ENCODE results near the gene EBF4. TPM values are rescaled to one million over a fixed set of nuclear protein-coding genes. Genes with fewer than 3 reads are reported as not detected.

The EBF4 gene, protein sequence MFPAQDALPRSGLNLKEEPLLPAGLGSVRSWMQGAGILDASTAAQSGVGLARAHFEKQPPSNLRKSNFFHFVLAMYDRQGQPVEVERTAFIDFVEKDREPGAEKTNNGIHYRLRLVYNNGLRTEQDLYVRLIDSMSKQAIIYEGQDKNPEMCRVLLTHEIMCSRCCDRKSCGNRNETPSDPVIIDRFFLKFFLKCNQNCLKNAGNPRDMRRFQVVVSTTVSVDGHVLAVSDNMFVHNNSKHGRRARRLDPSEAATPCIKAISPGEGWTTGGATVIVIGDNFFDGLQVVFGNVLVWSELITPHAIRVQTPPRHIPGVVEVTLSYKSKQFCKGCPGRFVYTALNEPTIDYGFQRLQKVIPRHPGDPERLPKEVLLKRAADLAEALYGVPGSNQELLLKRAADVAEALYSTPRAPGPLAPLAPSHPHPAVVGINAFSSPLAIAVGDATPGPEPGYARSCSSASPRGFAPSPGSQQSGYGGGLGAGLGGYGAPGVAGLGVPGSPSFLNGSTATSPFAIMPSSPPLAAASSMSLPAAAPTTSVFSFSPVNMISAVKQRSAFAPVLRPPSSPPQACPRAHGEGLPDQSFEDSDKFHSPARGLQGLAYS
- 8.1 TPM in 2 replicates for polyA plus RNA-seq (2013)

DNA sequence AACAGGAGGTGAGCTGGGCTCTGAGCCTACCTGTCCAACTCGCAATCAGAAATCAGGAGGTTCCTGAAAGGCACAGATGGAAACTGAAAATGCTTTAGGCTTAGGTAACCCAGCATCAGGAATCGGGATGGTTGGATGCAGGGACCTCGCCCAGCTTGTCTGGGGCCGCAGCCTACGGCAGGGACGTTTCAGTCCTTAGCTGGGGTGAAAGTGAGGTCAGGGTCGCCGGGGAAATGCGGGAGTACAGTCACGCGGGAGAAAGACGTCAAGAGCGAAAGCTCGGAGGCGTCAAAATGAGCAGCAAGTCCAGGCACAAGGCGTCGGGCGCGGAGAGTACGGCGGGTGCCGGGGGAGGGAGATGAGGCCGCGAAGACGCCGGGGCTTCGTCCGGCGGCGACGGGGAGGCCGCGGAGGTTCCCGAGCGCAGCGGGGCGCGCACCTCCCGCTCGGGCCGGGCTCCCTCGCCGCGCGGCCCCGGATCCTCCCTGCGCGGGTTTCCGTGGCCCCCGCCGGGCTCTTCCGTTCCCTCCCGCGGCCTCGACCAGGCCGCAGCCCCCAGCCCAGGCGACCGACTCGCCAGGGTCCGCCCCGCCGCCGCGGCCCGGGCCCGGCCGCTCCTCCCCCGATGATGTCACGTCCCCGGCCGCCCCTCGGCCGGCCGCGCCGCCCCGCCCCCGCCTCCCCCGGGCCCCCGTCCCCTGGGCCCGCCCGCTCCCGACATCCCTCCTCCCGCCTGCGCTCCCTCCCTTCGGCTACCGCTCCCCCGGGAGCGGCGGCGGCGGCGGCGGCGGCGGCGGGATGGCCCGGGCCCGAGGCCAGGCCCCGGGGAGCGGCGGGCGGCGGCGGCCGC is at the start of gene EBF4:
Gene EBF4 (plus strand): TSS at position 745 of the 850 bp plus-strand sequence. CDS start 866 bp downstream, outside the sequence.
- Histone ChIP-seq H3K14ac (ENCODE audit: low read length) (peak within 1 kb of the TSS; percentile 13), H3K4me2 (ENCODE audit: low read length) (peak within 1 kb of the TSS; percentile 58)

DNA sequence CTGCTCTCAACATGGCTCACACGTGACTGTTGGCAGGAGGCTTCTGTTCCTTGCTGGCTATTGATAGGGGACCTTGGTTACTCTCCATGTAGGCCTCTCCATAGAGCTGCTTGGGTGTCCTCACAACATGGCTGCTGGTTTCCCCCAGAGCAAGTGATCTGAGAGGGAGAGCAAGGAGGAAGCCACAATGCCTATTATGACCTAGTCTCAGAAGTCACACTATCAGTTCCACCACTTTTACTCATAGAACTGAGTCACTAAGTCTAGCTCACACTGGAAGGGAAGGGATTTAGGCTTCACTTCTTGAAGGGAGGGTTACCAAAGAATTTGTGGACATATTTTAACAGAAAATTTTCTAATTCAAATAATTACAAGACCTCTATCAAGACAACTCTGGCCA is 48.9 kb upstream of the EBF4 start:
- Histone ChIP-seq H2AFZ (ENCODE audit: insufficient read depth, low read length, poor library complexity) (no peak overlapping the region), H3K23ac (ENCODE audit: low read length) (no peak overlapping the region), H3K79me2 (ENCODE audit: control insufficient read depth, insufficient read depth, low read length, poor library complexity) (no peaks in the 10 kb centered on the region), H3K79me1 (ENCODE audit: low read length) (no peaks in the 10 kb centered on the region), H2BK12ac (ENCODE audit: low read length) (no peak overlapping the region), H3K9me3 (ENCODE audit: insufficient read depth, low read depth, low read length) (no peaks in the 10 kb centered on the region), H3K9ac (ENCODE audit: low read length) (no peak overlapping the region), H3K18ac (ENCODE audit: low read length) (no peak overlapping the region), H3K36me3 (ENCODE audit: control insufficient read depth in 1 of 2, insufficient read depth in 2 of 2, low read length in 2 of 2) (no peaks in the 10 kb centered on the region), H4K8ac (ENCODE audit: low read depth, low read length) (no peak overlapping the region), H3K27me3 (ENCODE audit: insufficient read depth, low read length) (no peaks in the 10 kb centered on the region), H3K4me1 (ENCODE audit: control insufficient read depth in 1 of 2, insufficient read depth in 2 of 2, low read length in 2 of 2) (no peaks in the 10 kb centered on the region), H3K4me2 (ENCODE audit: low read length) (no peak overlapping the region), H2BK5ac (ENCODE audit: low read depth, low read length, poor library complexity) (no peak overlapping the region), H4K91ac (ENCODE audit: low read depth, low read length) (no peak overlapping the region), H3K27ac (ENCODE audit: low read depth, low read length) (no peak overlapping the region), H3K14ac (ENCODE audit: low read length) (no peak overlapping the region), H2BK120ac (ENCODE audit: insufficient read depth, low read length, poor library complexity) (no peak overlapping the region), H3K4ac (ENCODE audit: low read depth, low read length) (no peak overlapping the region), H2AK5ac (ENCODE audit: low read length) (no peak overlapping the region), H3K4me3 (ENCODE audit: low read depth, low read length) (no peak overlapping the region), H4K12ac (ENCODE audit: low read depth, low read length) (no peak overlapping the region)
- no peak for DNase-seq
- no CpG with 5 or more reads among the region's 1 CpG for WGBS (ENCODE audit: extremely low coverage, insufficient coverage, insufficient read length)

More for the DNA sequence above, at the start of gene EBF4:
- Histone ChIP-seq H2AK5ac (ENCODE audit: low read length) (no peak within 1 kb of the TSS), H3K27me3 (ENCODE audit: insufficient read depth, low read length) (peaks cover 71% of the 10 kb centered on the region), H4K8ac (ENCODE audit: low read depth, low read length) (peak within 1 kb of the TSS; percentile 65), H2AFZ (ENCODE audit: insufficient read depth, low read length, poor library complexity) (peak within 1 kb of the TSS; percentile 61), H3K9ac (ENCODE audit: low read length) (no peak within 1 kb of the TSS), H3K4ac (ENCODE audit: low read depth, low read length) (no peak within 1 kb of the TSS), H2BK5ac (ENCODE audit: low read depth, low read length, poor library complexity) (no peak within 1 kb of the TSS), H3K36me3 (ENCODE audit: control insufficient read depth in 1 of 2, insufficient read depth in 2 of 2, low read length in 2 of 2) (no peaks in the 10 kb centered on the region), H2BK120ac (ENCODE audit: insufficient read depth, low read length, poor library complexity) (peak within 1 kb of the TSS; percentile 6), H3K79me2 (ENCODE audit: control insufficient read depth, insufficient read depth, low read length, poor library complexity) (no peaks in the 10 kb centered on the region), H3K23ac (ENCODE audit: low read length) (no peak within 1 kb of the TSS), H2BK12ac (ENCODE audit: low read length) (no peak within 1 kb of the TSS), H3K4me3 (ENCODE audit: low read depth, low read length) (peak within 1 kb of the TSS; percentile 67), H3K79me1 (ENCODE audit: low read length) (no peaks in the 10 kb centered on the region), H4K12ac (ENCODE audit: low read depth, low read length) (peak within 1 kb of the TSS; percentile 37), H3K9me3 (ENCODE audit: insufficient read depth, low read depth, low read length) (peaks cover 9% of the 10 kb centered on the region), H3K4me1 (ENCODE audit: control insufficient read depth in 1 of 2, insufficient read depth in 2 of 2, low read length in 2 of 2) (peaks cover 7 to 10% of the 10 kb centered on the region in 2 experiments), H4K91ac (ENCODE audit: low read depth, low read length) (no peak within 1 kb of the TSS), H3K27ac (ENCODE audit: low read depth, low read length) (no peak within 1 kb of the TSS), H3K18ac (ENCODE audit: low read length) (peak within 1 kb of the TSS; percentile 27)
- no CpG with 5 or more reads among the region's 106 CpGs for WGBS (ENCODE audit: extremely low coverage, insufficient coverage, insufficient read length)
- DNase-seq: peak in 1 of 2 donors; percentile 18

- Histone ChIP-seq H2BK120ac (ENCODE audit: insufficient read depth, low read length, poor library complexity) (peak within 1 kb of the TSS; percentile 95), H3K4me1 (ENCODE audit: control insufficient read depth in 1 of 2, insufficient read depth in 2 of 2, low read length in 2 of 2) (peaks cover 0 to 6% of the 10 kb centered on the region in 2 experiments), H3K9me3 (ENCODE audit: insufficient read depth, low read depth, low read length) (no peaks in the 10 kb centered on the region), H2BK12ac (ENCODE audit: low read length) (no peak within 1 kb of the TSS), H2AK5ac (ENCODE audit: low read length) (peak within 1 kb of the TSS; percentile 97), H3K14ac (ENCODE audit: low read length) (peak within 1 kb of the TSS; percentile 100), H3K79me1 (ENCODE audit: low read length) (peaks cover 12% of the 10 kb centered on the region), H3K4me2 (ENCODE audit: low read length) (peak within 1 kb of the TSS; percentile 93), H3K27me3 (ENCODE audit: insufficient read depth, low read length) (no peaks in the 10 kb centered on the region), H3K79me2 (ENCODE audit: control insufficient read depth, insufficient read depth, low read length, poor library complexity) (peaks cover 18% of the 10 kb centered on the region), H3K27ac (ENCODE audit: low read depth, low read length) (peak within 1 kb of the TSS; percentile 88), H3K9ac (ENCODE audit: low read length) (peak within 1 kb of the TSS; percentile 93), H3K36me3 (ENCODE audit: control insufficient read depth in 1 of 2, insufficient read depth in 2 of 2, low read length in 2 of 2) (peaks cover 33 to 34% of the 10 kb centered on the region in 2 experiments), H3K23ac (ENCODE audit: low read length) (no peak within 1 kb of the TSS), H2BK5ac (ENCODE audit: low read depth, low read length, poor library complexity) (peak within 1 kb of the TSS; percentile 94), H3K4me3 (ENCODE audit: low read depth, low read length) (peak within 1 kb of the TSS; percentile 94), H4K8ac (ENCODE audit: low read depth, low read length) (peak within 1 kb of the TSS; percentile 98), H3K18ac (ENCODE audit: low read length) (peak within 1 kb of the TSS; percentile 99), H3K4ac (ENCODE audit: low read depth, low read length) (peak within 1 kb of the TSS; percentile 91), H2AFZ (ENCODE audit: insufficient read depth, low read length, poor library complexity) (peak within 1 kb of the TSS; percentile 88), H4K12ac (ENCODE audit: low read depth, low read length) (peak within 1 kb of the TSS; percentile 96), H4K91ac (ENCODE audit: low read depth, low read length) (peak within 1 kb of the TSS; percentile 98)
- peak; percentile 83 to 94 for DNase-seq
- no CpG with 5 or more reads among the region's 101 CpGs for WGBS (ENCODE audit: extremely low coverage, insufficient coverage, insufficient read length)
These were observed 40.5 kb upstream of the EBF4 start, which contains the start of gene NOP56 for GRCh38 chr20:2651772-2652723. Gene NOP56 (plus strand): TSS chr20:2652632. CDS start chr20:2652661, 29 bp downstream.

Measured in trophoblast cell (in vitro differentiated cells and primary cell).